Cardiac muscle cell (in vitro differentiated cells and primary cell): Measurements from ENCODE around the gene NUCKS1. TPM values are rescaled to one million over a fixed set of nuclear protein-coding genes. Genes with fewer than 3 reads are reported as not detected.

Experiments used
- DNase-seq, 2 donors: peaks; one replicate each; pipeline versions ENCODE4 v3.0.0 to v3.0.0-alpha.2; 2010 to 2017; ENCODE audit warnings: low read depth in 1 of 2, low spot score in 1 of 2
- H3K27ac ChIP-seq: fragments of 200-600 bp; sonication (generic); 2 replicates; pipeline ENCODE4 v1.5.1; 2016
- H3K27me3 ChIP-seq: fragments of 200-600 bp; sonication (generic); 2 replicates; pipeline ENCODE4 v1.6.0; 2016; ENCODE audit warnings: control low read depth
- H3K36me3 ChIP-seq: fragments of 200-600 bp; sonication (generic); 2 replicates; pipeline ENCODE4 v1.5.1; 2016; ENCODE audit warnings: control low read depth
- H3K4me1 ChIP-seq: fragments of 200-600 bp; sonication (generic); 2 replicates; pipeline ENCODE4 v1.8.1; 2017; ENCODE audit warnings: low read depth, mild to moderate bottlenecking, mixed run types
- H3K4me3 ChIP-seq: fragments of 200-600 bp; sonication (generic); 2 replicates; pipeline ENCODE4 v1.5.1; 2016; ENCODE audit warnings: mild to moderate bottlenecking
- H3K9me3 ChIP-seq: fragments of 200-600 bp; sonication (generic); 2 replicates; pipeline ENCODE4 v1.5.1; 2017; ENCODE audit warnings: low read depth, mild to moderate bottlenecking, control low read depth
- polyA plus RNA-seq: library from polyadenylated mRNA; unstranded; fragments of >200 nt; fragmentation: Nextera tagmentation; extraction: Ambion mirVana; gene quantifications from 2 replicates; pipeline ENCODE4 v1.2.1, GENCODE V29; 2016
- total RNA-seq: library from RNA; depleted of rRNA; stranded (reverse); fragments of >200 nt; gene quantifications from 2 replicates; pipeline ENCODE4 v1.2.3, GENCODE V29; 2016
- TF ChIP-seq, protein P1 (sequence below): IDR thresholded peaks from 2 replicates; pipeline ENCODE4 v1.5.1; 2012; ENCODE audit warnings: low read depth, mild to moderate bottlenecking, low read length

Gene NUCKS1
- total and polyA plus RNA-seq, 2 experiments from 2014 or later: 47.0 to 175 TPM

DNA sequence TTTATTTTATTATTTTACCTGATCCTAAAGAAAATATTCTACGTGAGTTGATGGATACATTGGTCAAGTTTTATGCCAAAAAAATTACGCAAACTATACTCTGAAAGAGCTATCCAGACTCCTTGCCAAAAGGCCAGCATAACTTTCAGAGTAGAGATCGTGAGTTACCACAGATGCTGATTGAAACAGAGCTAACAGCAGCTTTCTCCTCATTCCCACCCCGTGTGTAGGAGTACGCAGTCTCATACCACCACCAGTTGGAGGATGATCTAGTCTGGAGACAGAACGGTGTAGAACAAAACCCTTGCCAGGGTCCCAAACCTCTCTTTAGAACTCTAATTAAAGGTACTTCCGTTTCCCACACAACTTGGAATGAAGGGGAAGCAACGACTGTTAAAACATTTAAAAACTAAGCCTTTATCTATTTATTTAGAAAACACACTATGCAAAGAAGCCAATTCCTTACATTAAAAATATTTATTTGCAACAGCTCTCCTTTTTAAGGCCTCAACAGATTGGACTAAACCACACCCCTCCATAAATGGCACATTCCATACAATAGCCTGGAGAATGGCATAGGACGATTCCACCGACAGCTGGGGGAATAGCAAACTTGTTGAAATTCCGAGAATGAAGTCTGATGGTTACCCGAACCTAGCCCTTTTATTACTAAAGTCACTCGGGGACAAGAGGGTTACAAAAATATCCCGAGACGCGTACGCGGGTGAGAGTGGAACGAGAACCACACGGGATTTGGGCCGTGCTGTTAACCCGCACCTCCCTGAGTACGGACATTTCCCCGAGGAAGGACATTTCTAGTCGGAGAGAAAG lies 1.4 kb downstream of the NUCKS1 start:
- Histone ChIP-seq H3K4me1 (peaks cover 19% of the 10 kb centered on the region), H3K9me3 (no peaks in the 10 kb centered on the region), H3K4me3 (peak overlapping the region; percentile 95), H3K27me3 (no peaks in the 10 kb centered on the region), H3K36me3 (no peaks in the 10 kb centered on the region), H3K27ac (peak overlapping the region; percentile 99)
- TF ChIP-seq, protein P1, sequence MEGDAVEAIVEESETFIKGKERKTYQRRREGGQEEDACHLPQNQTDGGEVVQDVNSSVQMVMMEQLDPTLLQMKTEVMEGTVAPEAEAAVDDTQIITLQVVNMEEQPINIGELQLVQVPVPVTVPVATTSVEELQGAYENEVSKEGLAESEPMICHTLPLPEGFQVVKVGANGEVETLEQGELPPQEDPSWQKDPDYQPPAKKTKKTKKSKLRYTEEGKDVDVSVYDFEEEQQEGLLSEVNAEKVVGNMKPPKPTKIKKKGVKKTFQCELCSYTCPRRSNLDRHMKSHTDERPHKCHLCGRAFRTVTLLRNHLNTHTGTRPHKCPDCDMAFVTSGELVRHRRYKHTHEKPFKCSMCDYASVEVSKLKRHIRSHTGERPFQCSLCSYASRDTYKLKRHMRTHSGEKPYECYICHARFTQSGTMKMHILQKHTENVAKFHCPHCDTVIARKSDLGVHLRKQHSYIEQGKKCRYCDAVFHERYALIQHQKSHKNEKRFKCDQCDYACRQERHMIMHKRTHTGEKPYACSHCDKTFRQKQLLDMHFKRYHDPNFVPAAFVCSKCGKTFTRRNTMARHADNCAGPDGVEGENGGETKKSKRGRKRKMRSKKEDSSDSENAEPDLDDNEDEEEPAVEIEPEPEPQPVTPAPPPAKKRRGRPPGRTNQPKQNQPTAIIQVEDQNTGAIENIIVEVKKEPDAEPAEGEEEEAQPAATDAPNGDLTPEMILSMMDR: no peak
- peak; percentile 45 to 96 for DNase-seq

DNA sequence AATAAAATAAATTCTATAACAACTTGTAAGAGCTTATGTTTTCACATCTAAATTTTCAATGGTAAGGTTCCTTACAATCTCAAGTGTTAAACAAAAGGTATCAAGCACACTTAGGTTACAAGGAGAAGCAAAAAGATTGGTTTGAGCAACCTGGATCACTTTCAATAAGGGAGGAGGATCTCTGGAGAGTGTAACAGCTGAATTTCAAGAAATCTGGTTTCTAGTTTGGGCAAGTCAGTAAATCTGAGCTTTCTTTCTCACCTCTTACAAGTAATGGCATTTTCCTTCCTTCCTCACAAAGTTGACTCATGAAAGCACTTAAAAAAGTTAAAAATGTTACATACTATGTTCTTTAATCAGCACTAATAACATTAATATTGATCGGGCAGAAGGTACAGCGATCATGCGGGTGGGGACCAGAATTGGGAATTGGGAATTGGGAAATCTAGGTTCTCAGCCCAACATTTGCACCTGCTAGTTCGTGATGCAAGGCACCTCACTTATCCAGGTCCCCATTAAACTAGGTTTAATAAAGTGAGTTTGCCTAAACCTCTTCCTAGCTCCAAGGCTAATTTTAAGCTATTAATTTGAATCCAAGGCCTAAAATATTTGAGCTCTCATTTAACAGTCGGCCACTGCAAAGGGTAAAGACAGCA lies 3.1 kb downstream of the NUCKS1 start:
- H3K9me3 ChIP-seq: no peaks in the 10 kb centered on the region
- peak overlapping the region; percentile 95 for H3K4me3 ChIP-seq
- H3K36me3 ChIP-seq: no peaks in the 10 kb centered on the region
- peaks cover 19% of the 10 kb centered on the region for H3K4me1 ChIP-seq
- TF ChIP-seq, protein P1: no peak
- DNase-seq: peak in 1 of 2 donors; percentile 16
- no peak overlapping the region for H3K27ac ChIP-seq
- no peaks in the 10 kb centered on the region for H3K27me3 ChIP-seq

DNA sequence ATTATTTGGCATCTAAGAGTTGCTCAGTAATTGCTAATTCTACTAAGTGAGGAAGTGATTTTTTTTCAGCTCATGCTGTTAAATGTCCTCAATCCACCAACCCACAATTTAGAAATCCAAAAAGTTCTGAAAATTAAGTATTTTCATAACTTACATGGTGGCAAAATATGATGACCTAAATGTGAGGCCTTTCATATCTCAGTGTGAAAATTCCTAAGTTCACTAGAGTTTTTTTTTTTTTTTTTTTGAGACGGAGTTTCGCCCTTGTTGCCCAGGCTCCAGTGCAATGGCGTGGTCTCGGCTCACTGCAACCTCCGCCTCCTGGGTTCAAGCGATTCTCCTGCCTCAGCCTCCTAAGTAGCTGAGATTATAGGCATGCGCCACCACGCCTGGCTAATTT lies 5.6 kb downstream of the NUCKS1 start:
- Histone ChIP-seq H3K4me1 (peaks cover 22% of the 10 kb centered on the region), H3K36me3 (no peaks in the 10 kb centered on the region), H3K27ac (peak overlapping the region; percentile 4), H3K4me3 (no peak overlapping the region), H3K9me3 (no peaks in the 10 kb centered on the region), H3K27me3 (no peaks in the 10 kb centered on the region)
- TF ChIP-seq, protein P1: no peak
- no peak for DNase-seq

DNA sequence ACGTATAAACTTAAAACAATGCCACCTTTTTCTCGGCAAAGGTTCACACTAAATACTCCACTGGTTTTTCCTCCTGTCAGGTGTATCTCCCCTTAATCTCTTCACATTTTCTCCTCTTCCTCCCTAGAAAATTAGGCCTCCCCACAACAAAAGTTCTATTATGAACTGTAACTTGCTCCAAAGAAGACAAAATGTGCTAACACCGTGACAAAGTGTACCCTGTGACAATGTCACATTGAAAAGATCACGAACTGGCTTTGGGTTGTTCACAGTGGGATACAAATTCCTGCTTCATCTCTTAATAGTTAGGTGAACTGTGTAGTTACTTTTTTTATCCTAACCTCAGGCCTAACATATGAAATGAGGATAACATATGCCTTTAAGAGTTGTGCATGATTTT lies 6.0 kb downstream of the NUCKS1 start:
- Histone ChIP-seq H3K4me1 (peaks cover 22% of the 10 kb centered on the region), H3K4me3 (no peak overlapping the region), H3K9me3 (no peaks in the 10 kb centered on the region), H3K27ac (peak overlapping the region; percentile 4), H3K36me3 (no peaks in the 10 kb centered on the region), H3K27me3 (no peaks in the 10 kb centered on the region)
- TF ChIP-seq, protein P1: no peak
- DNase-seq: no peak

DNA sequence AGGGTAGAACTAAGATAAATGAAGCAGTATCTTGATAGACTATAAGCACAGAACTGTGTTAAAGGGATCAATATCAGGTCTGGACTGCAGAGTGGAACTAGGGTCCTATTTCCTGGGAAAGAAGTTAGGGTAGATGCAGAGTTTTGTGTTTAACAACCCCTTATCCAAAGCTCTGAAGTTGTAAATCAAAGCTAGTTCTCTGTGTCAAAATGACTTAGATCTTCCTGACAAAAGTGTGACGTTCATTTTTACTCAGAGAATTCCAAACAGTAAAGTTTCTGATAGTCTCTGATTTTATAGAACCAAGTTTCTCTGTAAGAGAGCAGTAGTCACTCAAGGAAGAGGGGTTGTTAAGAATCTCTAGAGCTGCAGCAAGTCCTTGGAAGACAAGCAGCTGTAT lies 8.3 kb downstream of the NUCKS1 start:
- Histone ChIP-seq H3K9me3 (no peaks in the 10 kb centered on the region), H3K4me1 (peaks cover 7% of the 10 kb centered on the region), H3K27ac (peak overlapping the region; percentile 47), H3K36me3 (no peaks in the 10 kb centered on the region), H3K27me3 (no peaks in the 10 kb centered on the region), H3K4me3 (no peak overlapping the region)
- DNase-seq: no peak
- TF ChIP-seq, protein P1: no peak
